IMR-90 (cell line): ENCODE measurements around the gene NCKAP5. TPM values are rescaled to one million over a fixed set of nuclear protein-coding genes. Genes with fewer than 3 reads are reported as not detected.
A peak's percentile ranks its signal among the peaks of the same experiment; 100 is the strongest.

Experiments used
- ATAC-seq: fragments of 200-7000 bp; cut with Tn5 transposase; 2 replicates; pipeline ENCODE4 v1.9.1; 2020; ENCODE audit warnings: low read depth, mild to moderate bottlenecking, moderate library complexity
- BruUV-seq: library from RNA; stranded (reverse); fragments of 400-500 nt; replicated peaks from 2 replicates; lab custom pipeline; 2021; lab: Mats Ljungman, UMichigan
- CTCF ChIA-PET: fragments of 300-600 bp; formaldehyde crosslinking; extraction: SDS; loops from one replicate; lab custom pipeline; 2021; ENCODE audit warnings: antibody characterized with exemption; lab: Yijun Ruan, JAX
- POLR2A ChIA-PET: fragments of 300-600 bp; sonication (Branson Sonifier 250); formaldehyde crosslinking; loops from one replicate; lab custom pipeline; 2022; ENCODE audit warnings: antibody characterized with exemption; ENCODE audit not compliant: unreplicated experiment; lab: Charles Lee
- DNase-seq: peaks from one replicate; pipeline ENCODE4 v3.0.0; 2013
- H2AFZ ChIP-seq: replicated peaks from 2 replicates; pipeline ENCODE3; 2013; ENCODE audit warnings: low read length, mild to moderate bottlenecking; ENCODE audit not compliant: poor library complexity
- H2AK5ac ChIP-seq: 2 replicates; pipeline ENCODE4 v1.6.1; 2013; ENCODE audit warnings: low read depth, low read length, inconsistent platforms
- H2AK9ac ChIP-seq: replicated peaks from 2 replicates; pipeline ENCODE3; 2013; ENCODE audit warnings: mild to moderate bottlenecking, low read depth, low read length, moderate library complexity; ENCODE audit not compliant: poor library complexity
- H2BK120ac ChIP-seq: 2 replicates; pipeline ENCODE4 v1.6.1; 2013; ENCODE audit warnings: low read depth, low read length, inconsistent platforms
- H2BK15ac ChIP-seq: 3 replicates; pipeline ENCODE4 v1.6.1; 2013; ENCODE audit warnings: low read depth, low read length, inconsistent platforms
- H2BK20ac ChIP-seq: 2 replicates; pipeline ENCODE4 v1.6.1; 2013; ENCODE audit warnings: low read depth, mild to moderate bottlenecking, inconsistent platforms, low read length, moderate library complexity
- H2BK5ac ChIP-seq: 2 replicates; pipeline ENCODE4 v1.6.1; 2013; ENCODE audit warnings: mild to moderate bottlenecking, low read depth, low read length, inconsistent platforms; ENCODE audit not compliant: poor library complexity, severe bottlenecking
- H3K14ac ChIP-seq: replicated peaks from 2 replicates; pipeline ENCODE4 v1.6.1; 2013; ENCODE audit warnings: low read depth, low read length, inconsistent platforms
- H3K18ac ChIP-seq: 2 replicates; pipeline ENCODE4 v1.6.1; 2013; ENCODE audit warnings: low read depth, low read length, control low read depth
- H3K23ac ChIP-seq: 2 replicates; pipeline ENCODE4 v1.6.1; 2013; ENCODE audit warnings: low read depth, low read length, inconsistent platforms
- H3K27ac ChIP-seq: 2 replicates; pipeline ENCODE4 v1.5.1; 2013; ENCODE audit warnings: mild to moderate bottlenecking, control low read depth, low read length; ENCODE audit not compliant: insufficient read depth
- H3K27me3 ChIP-seq: 2 replicates; pipeline ENCODE4 v1.6.1; 2013; ENCODE audit warnings: low read length; ENCODE audit not compliant: control insufficient read depth, insufficient read depth
- H3K36me3 ChIP-seq: 2 replicates; pipeline ENCODE4 v1.6.1; 2013; ENCODE audit warnings: low read length, mixed read lengths; ENCODE audit not compliant: control insufficient read depth, insufficient read depth
- H3K4ac ChIP-seq: 2 replicates; pipeline ENCODE4 v1.6.1; 2013; ENCODE audit warnings: low read depth, low read length, inconsistent platforms
- H3K4me1 ChIP-seq: 2 replicates; pipeline ENCODE4 v1.6.1; 2013; ENCODE audit warnings: low read length, mixed read lengths; ENCODE audit not compliant: control insufficient read depth, insufficient read depth
- H3K4me2 ChIP-seq: 2 replicates; pipeline ENCODE4 v1.6.1; 2013; ENCODE audit warnings: low read depth, mild to moderate bottlenecking, control low read depth, low read length, moderate library complexity
- H3K4me3 ChIP-seq: 2 replicates; pipeline ENCODE4 v1.5.1; 2013; ENCODE audit warnings: low read depth, mild to moderate bottlenecking, control low read depth, low read length, moderate library complexity; ENCODE audit not compliant: insufficient read depth
- H3K56ac ChIP-seq: 2 replicates; pipeline ENCODE4 v1.6.1; 2013; ENCODE audit warnings: low read length, inconsistent platforms; ENCODE audit not compliant: insufficient read depth; ENCODE audit errors: extremely low read depth
- H3K79me1 ChIP-seq, 2 experiments: 2 replicates each; pipeline ENCODE4 v1.6.1; 2013; ENCODE audit warnings: low read length in 2 of 2, inconsistent platforms in 1 of 2, low read depth in 1 of 2
- H3K9ac ChIP-seq: 2 replicates; pipeline ENCODE4 v1.6.1; 2013; ENCODE audit warnings: low read depth, low read length, control low read depth
- H3K9me1 ChIP-seq: 2 replicates; pipeline ENCODE4 v1.6.1; 2013; ENCODE audit warnings: low read length, inconsistent platforms; ENCODE audit not compliant: insufficient read depth
- H3K9me3 ChIP-seq: 2 replicates; pipeline ENCODE4 v1.6.1; 2013; ENCODE audit warnings: low read length; ENCODE audit not compliant: control insufficient read depth, insufficient read depth
- H4K20me1 ChIP-seq: 2 replicates; pipeline ENCODE4 v1.6.1; 2013; ENCODE audit warnings: low read length, inconsistent platforms; ENCODE audit not compliant: insufficient read depth
- H4K5ac ChIP-seq: 2 replicates; pipeline ENCODE4 v1.6.1; 2013; ENCODE audit warnings: mild to moderate bottlenecking, low read depth, low read length, control low read depth
- H4K8ac ChIP-seq, 2 experiments: 2 replicates each; pipeline ENCODE4 v1.6.1; 2013; ENCODE audit warnings: low read depth in 2 of 2, low read length in 2 of 2, control low read depth in 1 of 2, inconsistent platforms in 1 of 2
- H4K91ac ChIP-seq: 2 replicates; pipeline ENCODE4 v1.6.1; 2013; ENCODE audit warnings: low read depth, low read length, inconsistent platforms; ENCODE audit not compliant: insufficient read depth
- WGBS, 2 experiments: methylation state at CpG; one replicate each; pipeline versions ENCODE4 v1.1.5 to v1.1.7; 2013; ENCODE audit warnings: missing lambda C conversion rate in 2 of 2; ENCODE audit not compliant: insufficient read length in 1 of 2; ENCODE audit errors: extremely low coverage in 2 of 2; 5-methylcytosine and 5-hydroxymethylcytosine counted together
- dilution Hi-C: fragments of 300-500 bp; cut with HindIII; formaldehyde crosslinking; loops from one replicate; pipeline ENCODE4 v1.14.3; 2018; ENCODE audit warnings: low sequenced_read_pairs; ENCODE audit not compliant: unreplicated experiment
- in situ Hi-C: fragments of 300-500 bp; cut with MboI; formaldehyde crosslinking; loops from 3 replicates; pipeline ENCODE4 v1.14.3; 2019; ENCODE audit warnings: low sequenced_read_pairs, inconsistent platforms, mixed read lengths
- intact Hi-C: fragments of 100-400 bp; cut with micrococcal nuclease; formaldehyde crosslinking; loops from 2 replicates; pipeline ENCODE4 v1.10.0; 2022
- polyA plus RNA-seq, 3 experiments: library from polyadenylated mRNA; depleted of rRNA; stranded (reverse); fragments of >200 nt; gene quantifications; 2 replicates each; pipeline ENCODE4 v1.2.3, GENCODE V29; 2012; ENCODE audit warnings: low replicate concordance in 1 of 3
- total RNA-seq: library from RNA; depleted of rRNA; stranded (reverse); fragments of >200 nt; gene quantifications from 2 replicates; pipeline ENCODE4 v1.2.3, GENCODE V29; 2012
- TF ChIP-seq, protein P1 (sequence below): fragments of 150-350 bp; IDR thresholded peaks from 2 replicates; pipeline ENCODE4 v1.6.1; 2016; ENCODE audit warnings: low read depth, mild to moderate bottlenecking, low read length, moderate library complexity, borderline replicate concordance

NCKAP5 gene
- total and polyA plus RNA-seq, 2 of the 4 experiments (the other 2 are of a cell fraction), result 2.7 to 3.9 TPM

DNA sequence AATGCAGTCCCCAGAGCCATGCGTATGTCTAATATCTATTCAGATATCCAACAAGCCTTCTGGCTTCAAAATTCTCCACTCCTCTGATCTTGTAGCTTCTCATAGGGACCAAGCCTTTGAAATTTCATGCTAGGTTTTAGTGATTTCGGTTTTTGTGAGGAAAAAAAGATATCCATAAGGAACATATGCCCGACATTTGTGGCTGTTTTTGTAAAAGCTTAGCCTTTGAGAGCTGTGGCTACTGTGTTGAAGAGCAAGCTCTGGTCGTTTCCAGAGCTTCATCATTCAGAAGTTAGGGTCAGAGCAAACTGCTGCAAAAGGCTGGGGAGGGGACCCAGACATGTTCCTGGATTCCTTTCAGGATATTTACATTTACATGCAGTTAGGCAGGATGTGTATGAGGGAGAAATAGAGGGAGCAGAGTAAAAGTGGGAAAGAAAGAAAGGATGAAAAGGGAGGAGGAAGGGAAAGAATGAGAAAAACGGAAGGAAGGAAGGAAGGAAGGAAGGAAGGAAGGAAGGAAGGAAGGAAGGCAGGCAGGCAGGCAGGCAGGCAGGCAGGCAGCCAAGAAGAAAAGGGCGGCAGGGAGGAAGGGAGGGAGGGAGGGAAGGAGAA lies 70.2 kb downstream of the NCKAP5 start:
- in situ Hi-C loops, result no loop called here
- Histone ChIP-seq H4K20me1 (no peaks in the 10 kb centered on the region), H2BK5ac (peak overlapping the region; percentile 61), H3K9ac (0 out of 2 replicates have a peak overlapping the region, but pooled peaks have one; percentile 19), H3K9me1 (peaks cover 10% of the 10 kb centered on the region), H4K8ac (peak overlapping the region; percentile 1 to 80; a peak in 3 of 4 replicates), H3K4me3 (no peak overlapping the region), H3K79me1 (peaks cover 0 to 3% of the 10 kb centered on the region in 2 experiments; a peak in 2 of 4 replicates), H2BK120ac (peak overlapping the region; percentile 72), H2BK15ac (peak overlapping the region; percentile 13; the same call in 2 of the 3 replicates), H3K27me3 (no peaks in the 10 kb centered on the region), H2AK5ac (peak overlapping the region; percentile 11), H3K9me3 (no peaks in the 10 kb centered on the region), H3K18ac (peak overlapping the region; percentile 77; the same call in 1 of the 2 replicates), H2AFZ (no peak overlapping the region), H3K56ac (peak overlapping the region; percentile 26; the same call in 1 of the 2 replicates), H3K4ac (peak overlapping the region; percentile 71), H3K23ac (peak overlapping the region; percentile 21; the same call in 1 of the 2 replicates), H3K27ac (peak overlapping the region; percentile 16; the same call in 1 of the 2 replicates), H2AK9ac (no peak overlapping the region), H4K5ac (peak overlapping the region; percentile 60; the same call in 1 of the 2 replicates), H3K36me3 (no peaks in the 10 kb centered on the region), H4K91ac (peak overlapping the region; percentile 75), H2BK20ac (peak overlapping the region; percentile 53), H3K4me1 (peaks cover 16% of the 10 kb centered on the region), H3K14ac (peak overlapping the region; percentile 87), H3K4me2 (no peak overlapping the region)
- BruUV-seq, result no TSS peak
- TF ChIP-seq, protein P1, sequence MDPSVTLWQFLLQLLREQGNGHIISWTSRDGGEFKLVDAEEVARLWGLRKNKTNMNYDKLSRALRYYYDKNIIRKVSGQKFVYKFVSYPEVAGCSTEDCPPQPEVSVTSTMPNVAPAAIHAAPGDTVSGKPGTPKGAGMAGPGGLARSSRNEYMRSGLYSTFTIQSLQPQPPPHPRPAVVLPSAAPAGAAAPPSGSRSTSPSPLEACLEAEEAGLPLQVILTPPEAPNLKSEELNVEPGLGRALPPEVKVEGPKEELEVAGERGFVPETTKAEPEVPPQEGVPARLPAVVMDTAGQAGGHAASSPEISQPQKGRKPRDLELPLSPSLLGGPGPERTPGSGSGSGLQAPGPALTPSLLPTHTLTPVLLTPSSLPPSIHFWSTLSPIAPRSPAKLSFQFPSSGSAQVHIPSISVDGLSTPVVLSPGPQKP, result no peak
- dilution Hi-C loops, result no loop called here
- ATAC-seq, result no peak
- 89 to 90% methylated on average over 1 to 2 of the region's 6 CpGs for WGBS, 2 experiments
- CTCF ChIA-PET, result interaction anchor here (2.1 kb wide), 1 partner anchor 63 kb away, joined by 4 read pairs; no protein-coding TSS in a partner anchor
- intact Hi-C loops, result loop anchor here (10.0 kb wide), 1 partner anchor 147 kb away; no protein-coding TSS in a partner anchor
- POLR2A ChIA-PET, result no interaction called here
- no peak for DNase-seq
